Neural progenitor cell (in vitro differentiated cells): ENCODE measurements around the gene CCDC177. TPM values are rescaled to one million over a fixed set of nuclear protein-coding genes. Genes with fewer than 3 reads are reported as not detected.

Experiments used
- DNase-seq: peaks from one replicate; pipeline ENCODE4 v3.0.0-alpha.2; 2016; ENCODE audit warnings: low spot score
- H2AFZ ChIP-seq: fragments of 200-600 bp; sonication (generic); replicated peaks from 2 replicates; pipeline ENCODE4 v1.6.1; 2016; ENCODE audit warnings: antibody characterized with exemption
- H3F3A ChIP-seq: fragments of 200-600 bp; sonication (generic); 2 replicates; pipeline ENCODE4 v1.6.1; 2016; ENCODE audit warnings: antibody characterized with exemption, low read depth
- H3K27ac ChIP-seq: fragments of 200-600 bp; sonication (generic); 2 replicates; pipeline ENCODE4 v1.5.1; 2016; ENCODE audit warnings: mild to moderate bottlenecking
- H3K27me3 ChIP-seq: fragments of 200-600 bp; sonication (generic); 2 replicates; pipeline ENCODE4 v1.6.1; 2016; ENCODE audit warnings: mild to moderate bottlenecking, moderate library complexity
- H3K36me3 ChIP-seq: fragments of 200-600 bp; sonication (generic); 2 replicates; pipeline ENCODE4 v1.5.1; 2016
- H3K4me1 ChIP-seq: fragments of 200-600 bp; sonication (generic); 2 replicates; pipeline ENCODE4 v1.6.1; 2016; ENCODE audit warnings: mixed run types
- H3K4me2 ChIP-seq: fragments of 200-600 bp; sonication (generic); 2 replicates; pipeline ENCODE4 v1.6.1; 2016
- H3K4me3 ChIP-seq: fragments of 200-600 bp; sonication (generic); 2 replicates; pipeline ENCODE4 v1.5.1; 2016
- H3K79me2 ChIP-seq: fragments of 200-600 bp; sonication (generic); 2 replicates; pipeline ENCODE4 v1.6.1; 2016; ENCODE audit warnings: low read depth
- H3K9ac ChIP-seq: fragments of 200-600 bp; sonication (generic); 2 replicates; pipeline ENCODE4 v1.6.1; 2016
- H3K9me3 ChIP-seq: fragments of 200-600 bp; sonication (generic); 2 replicates; pipeline ENCODE4 v1.5.1; 2016; ENCODE audit warnings: low read depth
- H4K20me1 ChIP-seq: fragments of 200-600 bp; sonication (generic); 2 replicates; pipeline ENCODE4 v1.6.1; 2016; ENCODE audit warnings: low read depth
- H3K27ac Mint-ChIP-seq: 3 replicates; pipeline ENCODE4 v1.8.0; 2021; ENCODE audit warnings: mixed read lengths
- H3K27me3 Mint-ChIP-seq: 2 replicates; pipeline ENCODE4 v1.8.0; 2022; ENCODE audit warnings: low read depth, mild to moderate bottlenecking, inconsistent platforms, moderate library complexity, mixed read lengths; ENCODE audit not compliant: insufficient read depth
- H3K36me3 Mint-ChIP-seq: 3 replicates; pipeline ENCODE4 v1.8.0; 2021; ENCODE audit warnings: mixed read lengths
- H3K4me1 Mint-ChIP-seq: 3 replicates; pipeline ENCODE4 v1.8.0; 2021; ENCODE audit warnings: mixed read lengths
- H3K4me3 Mint-ChIP-seq: 3 replicates; pipeline ENCODE4 v1.8.0; 2021; ENCODE audit warnings: mild to moderate bottlenecking, moderate library complexity, mixed read lengths
- H3K9me3 Mint-ChIP-seq: 3 replicates; pipeline ENCODE4 v1.8.0; 2020; ENCODE audit warnings: mixed read lengths
- CTCF ChIP-seq: fragments of 200-600 bp; sonication (generic); IDR thresholded peaks from 2 replicates; pipeline ENCODE4 v1.5.1; 2017; ENCODE audit warnings: antibody characterized with exemption, mild to moderate bottlenecking
- EZH2 ChIP-seq: fragments of 200-600 bp; sonication (generic); IDR thresholded peaks from 2 replicates; pipeline ENCODE4 v1.6.1; 2017; ENCODE audit warnings: antibody characterized with exemption, mild to moderate bottlenecking, moderate library complexity
- EZH2phosphoT487 ChIP-seq: fragments of 200-600 bp; sonication (generic); IDR thresholded peaks from 2 replicates; pipeline ENCODE4 v1.6.1; 2017; ENCODE audit warnings: antibody characterized with exemption
- total RNA-seq: library from RNA; depleted of rRNA; stranded (reverse); fragments of >200 nt; gene quantifications from 2 replicates; pipeline ENCODE4 v1.2.3, GENCODE V29; 2015; ENCODE audit warnings: low replicate concordance

CCDC177 gene
- total RNA-seq, 1 donor from 2014 or later = 8.6 TPM

- Histone ChIP-seq H3K9ac (no peak overlapping the region), H3K4me1 (no peaks in the 10 kb centered on the region), H2AFZ (no peak overlapping the region), H4K20me1 (no peaks in the 10 kb centered on the region), H3K36me3 (no peaks in the 10 kb centered on the region), H3K79me2 (no peaks in the 10 kb centered on the region), H3K9me3 (no peaks in the 10 kb centered on the region), H3K4me2 (no peak overlapping the region), H3K27me3 (no peaks in the 10 kb centered on the region), H3F3A (no peaks in the 10 kb centered on the region), H3K27ac (no peak overlapping the region), H3K4me3 (no peak overlapping the region)
- no peak for DNase-seq
- Mint-ChIP-seq H3K27ac (peak overlapping the region; percentile 57), H3K9me3 (no peaks in the 10 kb centered on the region), H3K27me3 (peaks cover 3% of the 10 kb centered on the region), H3K4me1 (no peaks in the 10 kb centered on the region), H3K36me3 (peaks cover 5% of the 10 kb centered on the region), H3K4me3 (no peak overlapping the region)
- TF ChIP-seq EZH2phosphoT487 = no peak
- no peak for TF ChIP-seq CTCF
- no peak for TF ChIP-seq EZH2
Observed at GRCh38 chr14:69584389-69584788, 9.7 kb upstream of the CCDC177 start.

- H3K79me2 ChIP-seq = no peaks in the 10 kb centered on the region
Observed at GRCh38 chr14:69582829-69583228, 8.2 kb upstream of the CCDC177 start.

GRCh38 chr14:69582212-69582611 is 7.5 kb upstream of the CCDC177 start:
- Mint-ChIP-seq H3K9me3 (no peaks in the 10 kb centered on the region), H3K27ac (no peak overlapping the region), H3K4me1 (no peaks in the 10 kb centered on the region), H3K27me3 (no peaks in the 10 kb centered on the region), H3K36me3 (no peaks in the 10 kb centered on the region), H3K4me3 (no peak overlapping the region)
- Histone ChIP-seq H4K20me1 (no peaks in the 10 kb centered on the region), H3K79me2 (no peaks in the 10 kb centered on the region), H3K27me3 (no peaks in the 10 kb centered on the region), H3K9ac (no peak overlapping the region), H3K27ac (no peak overlapping the region), H3K4me2 (no peak overlapping the region), H3K9me3 (no peaks in the 10 kb centered on the region), H3K36me3 (no peaks in the 10 kb centered on the region), H3K4me1 (no peaks in the 10 kb centered on the region), H3F3A (no peaks in the 10 kb centered on the region), H2AFZ (no peak overlapping the region), H3K4me3 (no peak overlapping the region)
- TF ChIP-seq CTCF (no peak), EZH2phosphoT487 (no peak), EZH2 (no peak)
- DNase-seq = no peak

More at GRCh38 chr14:69582829-69583228, 8.2 kb upstream of the CCDC177 start:
- TF ChIP-seq EZH2 = no peak
- TF ChIP-seq EZH2phosphoT487 = no peak
- no peak for TF ChIP-seq CTCF
- no peak for DNase-seq
- H3K4me1 ChIP-seq = no peaks in the 10 kb centered on the region
- H4K20me1 ChIP-seq = no peaks in the 10 kb centered on the region
- no peaks in the 10 kb centered on the region for H3K36me3 ChIP-seq
- H2AFZ ChIP-seq = no peak overlapping the region
- no peak overlapping the region for H3K4me3 ChIP-seq
- Mint-ChIP-seq H3K9me3 (no peaks in the 10 kb centered on the region), H3K36me3 (no peaks in the 10 kb centered on the region), H3K27me3 (no peaks in the 10 kb centered on the region), H3K4me1 (no peaks in the 10 kb centered on the region), H3K4me3 (no peak overlapping the region), H3K27ac (no peak overlapping the region)
- H3F3A ChIP-seq = no peaks in the 10 kb centered on the region
- H3K27ac ChIP-seq = no peak overlapping the region
- no peaks in the 10 kb centered on the region for H3K9me3 ChIP-seq
- no peaks in the 10 kb centered on the region for H3K27me3 ChIP-seq
- H3K9ac ChIP-seq = no peak overlapping the region
- H3K4me2 ChIP-seq = no peak overlapping the region
